IPS-NIHi7 (cell line): ENCODE data around the gene DLG2.
"Not testable (repeated sequence)": the region's sequence is repeated elsewhere in the genome, so short reads cannot be mapped to it uniquely, and the experiment has no call there.

Experiments
- DNase-seq: peaks from one replicate; pipeline ENCODE4 v3.0.0; 2012; ENCODE audit warnings: mixed read lengths; ENCODE audit errors: extremely low spot score

The DLG2 gene

GRCh38 chr11:84905411-84905810, 721.7 kb downstream of the DLG2 start:
- no peak for DNase-seq

DNA sequence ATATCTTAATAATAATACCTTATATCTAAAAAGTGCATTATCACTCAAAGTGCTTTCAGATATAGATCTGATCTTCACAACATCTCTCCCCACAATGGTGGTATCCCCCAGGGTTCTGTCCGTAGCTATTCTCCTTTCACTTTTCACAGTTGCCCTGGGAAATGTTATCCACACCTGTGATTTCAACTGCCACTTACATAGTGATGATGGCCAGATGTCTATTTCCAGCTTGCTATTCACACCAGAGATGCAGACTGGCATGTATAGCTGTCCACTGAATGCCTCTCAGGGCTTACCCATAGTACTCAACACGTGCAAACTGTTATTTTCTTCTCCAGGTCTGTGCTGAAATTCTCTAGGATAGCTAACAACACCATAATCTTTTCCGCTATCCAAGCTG, 724.7 kb downstream of the DLG2 start:
- no peak for DNase-seq

- DNase-seq, result no peak
Observed at GRCh38 chr11:84901991-84902390, 725.2 kb downstream of the DLG2 start.

DNA sequence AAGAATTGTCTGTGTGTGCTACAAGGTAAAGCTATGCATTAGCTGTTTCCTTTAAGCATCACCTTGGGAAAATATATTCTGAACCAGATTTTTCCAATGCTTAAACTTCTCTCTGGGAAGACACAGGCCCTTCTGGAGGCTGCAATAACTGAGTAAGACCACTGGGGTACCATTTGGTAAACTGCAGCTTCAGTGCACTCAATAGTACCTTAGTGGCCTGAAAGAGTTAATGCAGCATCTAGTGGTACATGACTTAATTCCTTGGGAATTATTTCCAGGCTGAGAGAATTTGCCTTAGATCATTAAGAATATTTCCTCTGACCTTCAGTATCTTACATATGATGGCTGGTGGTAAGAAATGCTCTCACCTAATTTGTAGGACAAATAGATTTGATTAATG, 727.4 kb downstream of the DLG2 start:
- DNase-seq, result peak; percentile 49

DNA sequence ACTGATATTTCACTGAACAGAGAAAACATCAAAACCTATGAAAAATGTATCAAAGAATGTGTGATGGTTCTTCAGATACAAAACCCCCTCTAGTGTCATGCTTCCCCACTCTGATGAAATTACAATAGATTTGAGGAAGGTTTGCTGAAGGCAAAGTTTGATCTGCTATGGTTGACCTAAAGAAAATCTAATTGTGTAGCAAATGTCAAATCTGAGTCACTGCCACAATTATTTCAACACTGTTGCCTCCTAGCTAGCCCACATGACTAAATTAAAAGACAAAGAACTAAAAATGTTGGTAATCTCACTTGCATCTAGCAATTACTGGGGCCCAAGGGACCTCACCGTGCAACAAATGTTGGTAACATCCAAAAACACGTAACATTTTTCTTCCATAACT, 728.0 kb downstream of the DLG2 start:
- no peak for DNase-seq

DNA sequence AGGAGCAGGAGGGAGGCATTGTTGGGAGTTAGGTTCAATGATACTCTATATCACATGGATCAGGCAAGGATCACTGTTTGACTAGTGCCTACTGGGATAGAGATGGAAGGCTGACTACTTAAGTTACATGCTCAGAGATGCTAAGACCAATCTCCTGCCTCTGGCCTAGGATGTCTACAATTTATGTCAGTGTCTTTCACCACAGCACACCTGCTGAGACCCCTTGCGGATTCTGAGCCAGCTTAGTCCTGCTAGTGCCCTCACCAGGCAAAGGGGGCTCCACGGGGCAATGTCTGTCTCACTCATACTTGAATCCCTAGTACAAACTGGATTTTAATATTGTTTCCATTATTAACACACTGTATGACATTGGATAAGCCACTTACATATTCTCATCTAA, 732.5 kb downstream of the DLG2 start:
- no peak for DNase-seq

- DNase-seq, result no peak
Observed at GRCh38 chr11:84890676-84891075, 736.5 kb downstream of the DLG2 start.

DNA sequence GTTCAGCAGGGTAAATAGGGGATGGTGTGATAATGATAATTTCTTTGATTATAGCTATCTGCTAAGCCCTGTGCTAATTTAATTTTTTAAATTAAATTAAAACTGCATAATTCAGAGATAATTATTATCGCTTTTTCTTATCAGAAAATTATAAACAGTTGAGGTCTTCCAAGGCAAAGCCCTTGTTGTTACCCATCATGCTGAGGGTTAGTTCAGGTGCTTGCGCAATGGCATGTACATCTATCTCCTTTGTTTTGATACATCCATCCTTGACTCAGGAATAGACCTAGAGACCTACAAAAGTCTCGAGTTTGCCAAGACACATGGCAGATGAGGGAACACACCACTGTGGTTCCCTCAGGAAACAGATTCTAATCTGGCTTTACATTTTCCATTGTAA, 737.6 kb downstream of the DLG2 start:
- no peak for DNase-seq

DNA sequence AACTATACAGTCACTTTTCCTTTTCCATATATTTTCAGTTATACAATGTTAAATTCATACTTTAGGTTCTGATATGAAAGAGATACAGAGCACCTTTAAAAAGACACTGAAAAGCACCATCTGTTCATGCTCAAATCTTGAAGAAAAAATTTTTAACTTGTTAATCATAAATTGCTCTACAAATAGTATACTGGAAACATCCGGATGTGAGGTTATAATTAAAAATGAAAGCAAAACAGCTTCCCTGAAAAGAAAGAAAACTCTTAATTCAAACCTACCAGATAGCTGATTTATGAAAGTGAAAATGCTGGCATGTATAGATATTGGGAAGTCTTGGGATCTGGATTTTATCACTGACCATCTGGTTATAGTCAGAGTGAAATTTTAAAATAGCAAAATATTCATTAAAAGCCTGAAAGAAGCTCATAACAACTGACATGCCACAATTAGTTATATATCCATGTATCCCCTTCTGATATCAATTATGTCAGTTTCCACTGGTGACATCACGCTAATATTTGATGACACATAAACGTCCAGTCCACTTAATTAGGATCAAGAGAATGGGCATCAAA, 740.0 kb downstream of the DLG2 start:
- DNase-seq, result no peak

GRCh38 chr11:84886344-84886743, 740.8 kb downstream of the DLG2 start:
- no peak for DNase-seq

- DNase-seq, result no peak
Observed at GRCh38 chr11:84884836-84885235, 742.3 kb downstream of the DLG2 start.

DNA sequence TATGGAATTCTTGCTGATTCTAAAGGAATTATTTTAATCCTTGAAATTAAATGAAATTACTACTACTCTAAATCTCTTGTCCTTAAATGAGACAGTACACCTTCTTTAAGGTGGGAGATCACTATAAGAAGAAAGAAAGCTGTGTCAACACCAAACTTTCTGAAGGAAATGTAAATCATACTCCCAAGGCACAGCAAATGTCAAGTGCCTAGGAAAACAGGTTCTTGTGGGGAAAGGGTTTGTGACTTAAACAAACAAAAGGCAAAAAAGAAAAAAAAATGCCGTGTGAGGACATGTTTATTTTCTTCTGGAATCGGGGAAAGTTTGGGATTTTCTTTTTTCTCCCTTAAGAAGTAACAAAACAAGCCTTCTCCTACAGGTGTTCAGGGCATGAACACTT, 745.1 kb downstream of the DLG2 start:
- no peak for DNase-seq

DNA sequence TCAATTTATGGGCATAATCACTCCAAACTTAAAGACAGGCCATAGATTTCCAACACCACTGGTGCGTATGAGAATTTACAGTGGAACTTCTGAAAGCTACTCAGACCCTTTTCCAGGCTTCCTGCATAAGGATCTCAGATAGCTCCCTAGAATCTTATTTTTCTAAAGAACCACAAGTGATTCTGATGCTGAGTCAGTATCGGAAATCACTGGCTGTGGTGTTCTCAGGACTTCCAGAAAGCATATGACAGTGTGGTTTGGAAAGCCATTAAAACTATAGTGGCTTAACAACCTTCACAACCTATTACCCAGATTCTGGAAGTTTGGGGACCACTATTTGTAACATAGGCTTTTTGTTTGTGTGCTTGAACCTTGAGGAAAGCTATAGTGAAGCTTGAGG, 756.0 kb downstream of the DLG2 start:
- no peak for DNase-seq

- DNase-seq, result no peak
Observed at GRCh38 chr11:84870486-84870885, 756.7 kb downstream of the DLG2 start.

- DNase-seq, result no peak
Observed at GRCh38 chr11:84866922-84867321, 760.2 kb downstream of the DLG2 start.

DNA sequence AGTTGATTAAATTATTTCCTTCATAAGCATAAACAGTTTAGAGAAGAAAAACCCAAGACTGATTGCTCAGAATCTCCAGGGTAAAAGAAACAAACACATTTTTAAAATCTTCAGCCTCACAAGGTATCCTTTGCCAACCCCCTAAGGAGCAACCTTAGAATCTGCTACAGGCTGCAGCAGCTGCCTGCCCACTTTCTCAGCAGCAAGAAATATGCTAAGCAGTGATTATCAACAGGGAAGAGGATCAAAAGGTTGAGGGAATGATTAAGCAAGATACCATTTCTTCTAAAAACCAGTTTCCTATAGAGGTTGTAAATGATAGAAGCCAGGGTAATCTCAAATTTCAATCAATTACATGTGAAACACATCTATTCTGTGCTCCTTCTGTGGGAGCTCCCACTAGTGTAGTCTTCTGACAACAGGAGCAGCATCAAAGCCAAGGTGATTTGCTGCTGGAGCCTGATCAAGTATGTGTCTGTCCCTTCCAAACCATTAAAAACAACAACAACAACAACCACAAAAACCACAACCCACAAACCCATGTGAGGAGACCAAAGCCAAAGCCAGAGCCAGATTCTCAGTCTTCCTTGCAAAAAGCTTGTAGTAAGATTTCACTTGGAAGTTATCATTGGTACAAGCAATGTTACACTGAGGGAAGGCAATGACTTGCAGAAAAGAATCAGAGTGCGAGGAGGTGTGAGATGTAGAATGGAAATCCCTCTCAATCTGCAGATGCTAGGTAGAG, 761.2 kb downstream of the DLG2 start:
- DNase-seq, result no peak

DNA sequence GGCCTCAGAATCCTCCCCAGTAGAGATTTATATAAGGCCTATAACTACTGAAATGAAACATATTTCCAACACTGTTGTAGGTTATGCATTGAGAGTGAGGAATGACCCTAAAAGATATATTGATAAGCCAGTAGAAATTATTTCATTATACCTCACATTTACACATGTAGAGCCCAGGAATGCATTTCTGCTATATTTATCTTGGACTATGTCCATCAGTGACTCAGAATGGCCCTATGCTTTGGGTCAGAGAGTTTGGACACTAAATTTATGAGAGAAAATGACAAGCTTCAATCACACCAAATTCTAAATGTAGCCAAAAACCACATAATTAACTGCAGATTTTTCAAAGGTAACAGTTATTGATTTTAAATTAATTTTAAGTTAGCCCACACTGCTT, 761.9 kb downstream of the DLG2 start:
- no peak for DNase-seq

DNA sequence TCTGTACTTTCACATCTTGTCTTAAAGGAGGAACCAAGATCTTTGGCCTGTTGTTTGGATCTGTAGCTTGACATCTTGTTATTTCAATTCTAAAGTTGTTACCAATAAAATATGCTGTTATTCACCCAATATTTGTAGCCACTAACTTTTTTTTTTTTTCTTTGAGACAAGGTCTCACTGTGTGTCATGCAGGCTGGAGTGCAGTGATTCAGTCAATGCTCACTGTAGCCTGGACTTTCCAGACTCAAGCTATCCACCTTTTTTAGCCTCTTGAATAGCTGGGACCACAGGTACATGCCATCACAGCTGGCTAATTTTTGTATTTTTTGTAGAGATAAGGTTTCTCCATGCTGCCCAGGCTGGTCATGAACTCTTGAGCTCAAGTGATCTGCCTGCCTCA, 769.4 kb downstream of the DLG2 start:
- DNase-seq, result no peak

DNA sequence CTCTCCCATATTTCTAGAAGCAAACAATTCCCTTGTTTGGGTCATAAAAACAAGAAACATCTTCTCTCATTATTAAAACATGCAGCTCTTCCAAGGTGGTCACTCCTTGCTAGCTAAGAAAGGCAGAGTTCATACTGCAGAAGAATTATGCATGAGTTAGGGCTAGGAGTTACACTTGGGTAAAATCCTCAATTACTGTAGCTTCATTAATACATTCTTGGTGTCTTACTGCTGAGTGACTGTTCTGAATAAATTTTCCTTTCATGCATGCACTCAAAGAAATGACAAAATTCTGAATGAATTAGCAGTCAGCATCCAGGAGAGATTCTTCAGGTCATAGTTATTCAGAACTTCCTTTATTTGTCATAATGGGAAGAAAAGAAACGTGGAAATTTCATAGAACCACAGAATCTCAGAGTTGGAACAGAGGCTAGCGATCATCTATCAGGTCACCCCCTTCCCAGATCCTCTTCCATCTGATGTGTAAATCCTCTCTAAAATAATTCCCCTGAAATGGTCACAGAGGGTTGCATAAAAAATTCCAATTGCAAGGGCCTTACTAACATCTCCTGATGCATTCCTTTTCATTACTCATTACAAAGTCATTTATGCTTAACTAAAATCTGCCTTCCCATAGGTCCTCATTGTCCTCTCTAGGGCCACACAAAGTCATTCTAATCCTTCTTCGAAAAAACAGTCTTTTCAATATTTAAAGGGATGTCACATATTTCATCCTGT, 771.5 kb downstream of the DLG2 start:
- DNase-seq, result no peak

- no peak for DNase-seq
Observed at GRCh38 chr11:84854498-84854880, 772.7 kb downstream of the DLG2 start.

DNA sequence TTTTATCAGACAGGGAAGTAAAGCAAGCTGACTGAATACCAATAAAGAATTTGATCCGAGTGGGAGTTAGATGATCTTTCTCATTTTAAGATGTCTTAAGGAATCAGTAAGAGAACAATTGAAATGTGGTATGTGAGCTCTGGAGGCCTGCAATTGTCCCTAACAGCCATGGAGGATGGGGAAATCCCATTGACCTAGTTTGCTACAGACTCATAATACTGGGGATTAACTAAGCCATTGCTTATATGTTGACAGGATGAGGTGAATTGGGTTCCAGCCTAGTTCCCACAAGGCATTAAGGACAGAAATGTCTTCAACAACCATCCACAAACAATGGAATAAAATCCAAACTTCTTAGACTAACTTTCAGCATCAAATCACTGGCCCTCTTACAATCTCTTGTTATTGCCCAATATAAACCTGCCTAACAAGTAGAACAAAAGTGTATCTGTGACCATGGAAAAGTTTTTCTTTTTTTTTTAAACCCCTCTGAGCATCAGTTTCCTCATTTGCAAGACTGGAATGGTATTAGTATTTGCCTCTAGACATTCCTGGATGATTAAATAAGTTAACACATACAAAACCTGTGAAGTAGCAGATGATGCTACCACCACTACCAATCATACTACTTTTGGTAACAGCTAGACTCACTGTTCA, 773.2 kb downstream of the DLG2 start:
- no peak for DNase-seq

DNA sequence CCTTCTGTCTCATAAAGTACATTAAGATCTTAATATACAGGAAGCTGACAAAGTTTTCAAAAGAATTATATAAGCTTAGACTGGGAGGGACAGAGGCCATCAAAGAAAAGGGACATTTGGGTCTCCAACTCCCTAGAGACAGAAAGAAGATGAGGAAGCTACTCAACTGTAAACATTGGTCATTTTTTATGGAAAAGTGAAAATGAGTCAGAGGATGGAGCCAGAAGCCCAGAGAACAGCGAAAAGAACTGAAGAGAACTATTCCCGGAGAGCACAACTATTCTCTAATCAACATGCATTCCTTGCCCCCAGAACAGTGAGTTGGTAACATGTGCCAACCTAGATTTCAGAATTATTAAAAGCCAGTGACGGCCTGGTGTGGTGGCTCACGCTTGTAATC, 779.3 kb downstream of the DLG2 start:
- DNase-seq, result no peak

DNA sequence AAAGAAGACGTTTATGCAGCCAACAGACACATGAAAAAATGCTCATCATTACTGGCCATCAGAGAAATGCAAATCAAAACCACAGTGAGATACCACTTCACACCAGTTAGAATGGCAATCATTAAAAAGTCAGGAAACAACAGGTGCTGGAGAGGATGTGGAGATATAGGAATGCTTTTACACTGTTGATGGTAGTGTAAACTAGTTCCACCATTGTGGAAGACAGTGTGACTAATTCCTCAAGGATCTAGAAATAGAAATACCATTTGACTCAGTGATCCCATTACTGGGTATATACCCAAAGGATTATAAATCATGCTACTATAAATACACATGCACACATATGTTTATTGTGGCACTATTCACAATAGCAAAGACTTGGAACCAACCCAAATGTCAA, 786.9 kb downstream of the DLG2 start:
- not testable (repeated sequence) for DNase-seq
